T-helper 2 cell treated with Interferon-gamma antibody and Interleukin-4, amounts not matched to agents 100 ng/mL and 5 ng/mL, for 36 hours (primary cell): Measurements from ENCODE around the gene GPC5. TPM values are rescaled to one million over a fixed set of nuclear protein-coding genes. Genes with fewer than 3 reads are reported as not detected.
"Not testable (repeated sequence)": the region's sequence is repeated elsewhere in the genome, so short reads cannot be mapped to it uniquely, and the experiment has no call there.

Experiments
- intact Hi-C: fragments of 100-400 bp; cut with micrococcal nuclease; formaldehyde crosslinking; loops from one replicate; pipeline ENCODE4 v1.15.1; 2023
- total RNA-seq: library from RNA; stranded (reverse); gene quantifications from 2 replicates; pipeline ENCODE4 v1.2.3, GENCODE V29; 2022

Gene GPC5
- total RNA-seq, 1 donor from 2014 or later = not detected

GRCh38 chr13:91648012-91648411 lies 249.6 kb downstream of the GPC5 start:
- intact Hi-C loops = no loop called here

GRCh38 chr13:91649456-91649855 lies 251.0 kb downstream of the GPC5 start:
- intact Hi-C loops = no loop called here

DNA sequence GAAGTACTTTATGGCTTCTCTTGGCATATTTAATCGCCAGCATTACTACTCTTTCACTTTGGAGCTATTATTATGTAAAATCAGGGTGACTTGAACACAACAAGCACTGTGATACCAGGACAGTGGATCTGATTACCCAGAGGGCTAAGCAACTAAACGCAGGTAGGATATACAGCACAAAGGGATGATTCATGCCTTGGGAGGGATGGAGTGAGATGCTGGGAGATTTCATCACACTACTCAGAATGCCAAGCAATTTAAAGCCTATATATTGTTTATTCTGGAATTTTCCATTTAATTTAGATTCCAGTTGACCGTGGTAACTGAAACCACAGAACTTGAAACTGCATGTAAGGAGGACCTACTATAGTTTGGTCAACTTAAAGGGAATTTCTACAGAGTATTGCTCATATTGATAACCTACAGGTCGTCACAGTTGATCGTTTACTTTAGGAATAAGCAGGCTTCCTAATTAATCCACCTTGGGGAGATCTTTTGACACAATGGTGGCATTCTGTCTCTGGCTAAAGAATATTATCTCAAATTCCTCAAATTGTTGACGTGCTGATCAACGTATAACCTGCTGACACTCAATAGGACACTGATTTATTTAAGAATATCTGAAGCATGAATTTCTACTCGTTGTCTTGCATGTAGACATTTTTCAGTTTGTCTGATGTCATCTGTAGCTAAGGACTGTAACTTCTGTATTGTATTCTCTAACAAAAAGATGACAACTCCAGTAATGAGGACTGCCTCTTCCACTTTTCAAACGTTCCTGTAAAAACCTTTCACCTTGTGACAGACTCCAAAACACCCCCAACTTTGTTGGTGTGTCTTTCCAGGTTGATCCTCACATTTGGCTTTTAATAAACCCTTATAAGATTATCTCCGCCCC lies 254.2 kb downstream of the GPC5 start:
- intact Hi-C loops = no loop called here

DNA sequence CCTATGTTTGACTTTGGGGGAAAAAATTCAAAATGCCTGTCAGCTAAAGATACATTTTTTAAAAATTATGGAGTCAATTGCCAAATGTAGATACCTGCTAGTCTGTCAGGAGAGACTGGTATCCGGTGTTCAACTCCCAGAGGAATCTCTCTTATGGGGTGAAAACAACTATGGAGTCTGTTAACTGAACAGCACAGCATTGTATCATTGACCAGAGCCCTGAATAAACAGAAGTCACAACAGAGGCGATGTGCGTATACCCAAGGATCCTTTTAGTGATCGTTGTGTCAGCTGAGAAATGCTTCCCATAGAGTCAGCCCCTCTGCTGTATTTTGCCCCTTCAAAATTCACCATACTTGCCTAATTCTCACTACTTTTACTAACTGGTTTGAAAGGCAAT lies 257.3 kb downstream of the GPC5 start:
- intact Hi-C loops = no loop called here

GRCh38 chr13:91657283-91657682 lies 258.9 kb downstream of the GPC5 start:
- intact Hi-C loops = no loop called here

GRCh38 chr13:91659256-91660075 lies 261.0 kb downstream of the GPC5 start:
- intact Hi-C loops = no loop called here

GRCh38 chr13:91660076-91660415 lies 261.6 kb downstream of the GPC5 start:
- intact Hi-C loops = no loop called here

- intact Hi-C loops = no loop called here
Measured at GRCh38 chr13:91661692-91662490, 263.5 kb downstream of the GPC5 start.

DNA sequence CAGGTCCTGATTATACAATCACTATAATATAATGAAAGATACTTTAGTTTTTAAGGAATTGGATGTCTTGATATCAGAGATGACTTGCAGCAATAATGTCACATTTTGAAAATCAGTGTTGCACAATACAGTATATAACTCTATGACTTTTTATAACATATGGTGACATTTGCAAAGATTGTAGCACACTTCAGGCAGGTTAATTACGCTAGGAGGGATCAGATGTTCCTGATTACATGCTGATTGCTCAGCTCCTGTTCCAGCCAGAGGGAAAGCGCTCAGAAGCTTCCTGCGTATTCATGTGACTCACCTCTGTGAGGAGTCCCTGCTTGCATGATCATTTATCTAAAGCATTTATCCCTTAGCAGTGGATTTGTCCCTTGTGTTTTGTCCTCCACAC lies 265.6 kb downstream of the GPC5 start:
- intact Hi-C loops = no loop called here

- intact Hi-C loops = no loop called here
Measured at GRCh38 chr13:91667486-91667885, 269.1 kb downstream of the GPC5 start.

DNA sequence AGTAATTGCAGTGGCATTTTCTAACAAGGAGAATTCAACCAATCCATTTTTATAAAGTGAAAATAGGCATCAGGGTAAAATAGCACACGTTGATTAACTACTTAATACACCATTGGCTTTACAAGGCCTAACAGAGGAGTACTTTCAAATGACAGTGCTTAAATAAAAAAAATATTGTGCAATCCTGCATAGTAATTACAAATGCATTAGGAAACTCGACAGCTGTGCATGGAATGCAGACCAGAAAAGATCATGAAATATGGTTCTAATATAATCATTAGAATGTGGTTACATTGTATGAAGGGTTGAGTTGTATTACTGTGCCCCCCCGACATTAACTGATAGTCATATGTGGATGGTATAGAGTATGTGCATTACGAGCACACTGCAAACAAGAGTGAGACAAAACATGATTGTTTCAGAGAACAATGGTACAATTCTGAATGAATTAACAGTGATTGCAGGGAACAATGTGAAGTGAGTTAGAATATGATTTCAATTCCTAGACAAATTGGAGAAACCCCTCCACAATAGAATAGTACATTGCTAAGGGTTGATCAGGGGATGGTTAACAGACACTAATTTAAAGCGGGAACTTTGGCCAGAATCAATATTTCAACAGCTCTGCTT lies 270.6 kb downstream of the GPC5 start:
- intact Hi-C loops = no loop called here

GRCh38 chr13:91674347-91674746 lies 275.9 kb downstream of the GPC5 start:
- intact Hi-C loops = not testable (repeated sequence)

- intact Hi-C loops = no loop called here
Measured at GRCh38 chr13:91684746-91685145, 286.3 kb downstream of the GPC5 start.

- intact Hi-C loops = no loop called here
Measured at GRCh38 chr13:91690944-91691343, 292.5 kb downstream of the GPC5 start.

DNA sequence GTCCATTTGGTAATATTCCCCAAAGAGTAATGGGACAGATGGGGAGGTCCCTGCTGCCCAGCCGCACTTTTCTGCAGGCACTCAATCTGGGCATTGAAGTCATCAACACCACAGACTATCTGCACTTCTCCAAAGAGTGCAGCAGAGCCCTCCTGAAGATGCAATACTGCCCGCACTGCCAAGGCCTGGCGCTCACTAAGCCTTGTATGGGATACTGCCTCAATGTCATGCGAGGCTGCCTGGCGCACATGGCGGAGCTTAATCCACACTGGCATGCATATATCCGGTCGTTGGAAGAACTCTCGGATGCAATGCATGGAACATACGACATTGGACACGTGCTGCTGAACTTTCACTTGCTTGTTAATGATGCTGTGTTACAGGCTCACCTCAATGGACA lies 295.0 kb downstream of the GPC5 start:
- intact Hi-C loops = no loop called here

- intact Hi-C loops = no loop called here
Measured at GRCh38 chr13:91698308-91698707, 299.9 kb downstream of the GPC5 start.

- intact Hi-C loops = no loop called here
Measured at GRCh38 chr13:91698767-91699166, 300.3 kb downstream of the GPC5 start.

DNA sequence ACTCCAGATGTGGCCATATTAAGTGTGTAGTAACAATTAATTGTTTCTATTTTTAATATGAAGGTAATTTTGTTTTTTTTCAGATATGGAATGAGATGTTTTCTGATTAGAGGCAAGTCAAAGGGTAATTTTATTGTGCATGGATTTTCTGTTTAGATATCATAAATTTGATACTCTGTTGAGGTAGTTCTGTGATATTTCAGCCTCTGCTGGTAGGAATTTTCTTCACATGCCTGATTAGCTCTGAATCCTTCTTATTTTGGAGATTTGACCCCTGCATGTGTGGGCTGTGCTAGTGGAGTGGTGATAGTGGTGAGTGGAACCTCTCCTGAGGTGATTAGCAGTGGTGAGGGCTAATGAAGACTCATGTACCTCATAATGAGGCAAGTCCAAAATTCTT lies 301.4 kb downstream of the GPC5 start:
- intact Hi-C loops = no loop called here

- intact Hi-C loops = no loop called here
Measured at GRCh38 chr13:91701975-91702374, 303.6 kb downstream of the GPC5 start.

GRCh38 chr13:91702411-91702810 lies 304.0 kb downstream of the GPC5 start:
- intact Hi-C loops = no loop called here

GRCh38 chr13:91704398-91704797 lies 306.0 kb downstream of the GPC5 start:
- intact Hi-C loops = no loop called here
